Measurements from ENCODE around the gene ASMT.

ASMT gene

DNA sequence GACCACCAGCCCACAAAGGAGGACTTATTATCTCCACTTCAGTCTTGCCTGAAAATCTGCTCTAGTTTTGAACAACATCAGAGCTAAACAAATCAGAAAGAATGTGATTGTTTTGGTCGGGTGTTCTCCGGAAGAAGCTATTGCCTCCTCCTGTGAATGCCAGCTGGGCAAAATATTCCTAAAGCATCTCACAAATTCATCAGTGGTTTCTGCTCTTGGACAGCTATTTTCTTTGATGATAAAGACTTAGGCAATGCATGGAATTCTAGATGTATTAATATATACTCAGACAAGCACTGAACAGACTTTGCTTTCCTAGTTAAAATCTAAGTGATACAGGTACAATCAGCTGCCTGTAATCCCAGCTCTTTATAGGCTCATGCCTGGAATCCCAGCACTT is 71.8 kb downstream of the ASMT start:
- Mint-ChIP-seq H3K36me3 (ENCODE audit: low read depth) (peaks cover 26% of the 10 kb centered on the region), H3K27me3 (ENCODE audit: low read depth) (no peaks in the 10 kb centered on the region), H3K27ac (no peak overlapping the region), H3K4me3 (no peak overlapping the region), H3K9me3 (peaks cover 30% of the 10 kb centered on the region), H3K4me1 (ENCODE audit: low read depth) (peaks cover 12% of the 10 kb centered on the region)
